ENCODE data around the gene FOXO1. TPM values are rescaled to one million over a fixed set of nuclear protein-coding genes. Genes with fewer than 3 reads are reported as not detected.
A peak's percentile ranks its signal among the peaks of the same experiment; 100 is the strongest.

The FOXO1 gene
- total and polyA plus RNA-seq, 2 of the 13 experiments (the other 11 are each of a cell fraction or from before 2014, with no cell fraction given): 8.1 to 13.1 TPM

DNA sequence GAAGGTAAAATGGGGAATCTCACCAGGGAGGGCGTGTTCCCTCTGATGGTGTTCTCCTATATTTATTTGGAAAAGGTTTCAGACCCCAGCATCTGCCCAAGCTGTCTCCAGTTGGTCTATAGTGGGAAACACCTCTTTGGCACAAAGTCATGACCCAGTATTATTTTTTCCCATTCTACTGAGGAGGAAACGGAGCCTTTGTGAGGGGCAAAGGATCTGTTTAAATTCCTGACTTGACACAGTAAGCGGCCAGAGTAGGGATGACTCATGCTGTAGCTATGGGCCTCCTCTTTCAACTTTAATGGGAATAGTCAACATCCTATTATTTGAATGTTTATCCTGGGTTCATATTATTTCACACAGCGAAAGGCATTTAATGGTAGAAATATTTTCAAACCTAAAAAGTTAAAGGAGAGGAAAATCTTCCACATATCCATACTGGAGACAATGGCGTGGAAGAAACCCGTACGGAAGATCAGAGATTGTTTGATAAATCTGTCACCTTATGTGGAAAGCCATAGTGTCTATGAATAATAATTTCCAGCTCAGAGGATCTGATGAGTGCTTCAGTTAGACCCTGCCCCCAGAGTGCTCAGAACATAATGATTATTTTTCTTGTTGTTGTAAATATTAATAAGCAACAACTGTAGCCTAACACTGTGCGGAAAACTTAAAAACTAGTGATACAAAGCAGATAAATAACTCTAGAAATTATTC is 126.0 kb downstream of the FOXO1 start (continued):
- TF ChIP-seq, protein P1, sequence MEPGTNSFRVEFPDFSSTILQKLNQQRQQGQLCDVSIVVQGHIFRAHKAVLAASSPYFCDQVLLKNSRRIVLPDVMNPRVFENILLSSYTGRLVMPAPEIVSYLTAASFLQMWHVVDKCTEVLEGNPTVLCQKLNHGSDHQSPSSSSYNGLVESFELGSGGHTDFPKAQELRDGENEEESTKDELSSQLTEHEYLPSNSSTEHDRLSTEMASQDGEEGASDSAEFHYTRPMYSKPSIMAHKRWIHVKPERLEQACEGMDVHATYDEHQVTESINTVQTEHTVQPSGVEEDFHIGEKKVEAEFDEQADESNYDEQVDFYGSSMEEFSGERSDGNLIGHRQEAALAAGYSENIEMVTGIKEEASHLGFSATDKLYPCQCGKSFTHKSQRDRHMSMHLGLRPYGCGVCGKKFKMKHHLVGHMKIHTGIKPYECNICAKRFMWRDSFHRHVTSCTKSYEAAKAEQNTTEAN (CRISPR knock-in tag; conservative IDR thresholded peaks at IDR 0.05): no peak
- TF ChIP-seq, protein P2, sequence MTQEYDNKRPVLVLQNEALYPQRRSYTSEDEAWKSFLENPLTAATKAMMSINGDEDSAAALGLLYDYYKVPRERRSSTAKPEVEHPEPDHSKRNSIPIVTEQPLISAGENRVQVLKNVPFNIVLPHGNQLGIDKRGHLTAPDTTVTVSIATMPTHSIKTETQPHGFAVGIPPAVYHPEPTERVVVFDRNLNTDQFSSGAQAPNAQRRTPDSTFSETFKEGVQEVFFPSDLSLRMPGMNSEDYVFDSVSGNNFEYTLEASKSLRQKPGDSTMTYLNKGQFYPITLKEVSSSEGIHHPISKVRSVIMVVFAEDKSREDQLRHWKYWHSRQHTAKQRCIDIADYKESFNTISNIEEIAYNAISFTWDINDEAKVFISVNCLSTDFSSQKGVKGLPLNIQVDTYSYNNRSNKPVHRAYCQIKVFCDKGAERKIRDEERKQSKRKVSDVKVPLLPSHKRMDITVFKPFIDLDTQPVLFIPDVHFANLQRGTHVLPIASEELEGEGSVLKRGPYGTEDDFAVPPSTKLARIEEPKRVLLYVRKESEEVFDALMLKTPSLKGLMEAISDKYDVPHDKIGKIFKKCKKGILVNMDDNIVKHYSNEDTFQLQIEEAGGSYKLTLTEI (CRISPR knock-in tag; conservative IDR thresholded peaks at IDR 0.05): no peak
- TF ChIP-seq ZNF224 (CRISPR knock-in tag; IDR thresholded peaks at IDR 0.05): no peak
- no peak for TF ChIP-seq DNMT1 (CRISPR knock-in tag; IDR thresholded peaks at IDR 0.05)
- TF ChIP-seq, protein P3, sequence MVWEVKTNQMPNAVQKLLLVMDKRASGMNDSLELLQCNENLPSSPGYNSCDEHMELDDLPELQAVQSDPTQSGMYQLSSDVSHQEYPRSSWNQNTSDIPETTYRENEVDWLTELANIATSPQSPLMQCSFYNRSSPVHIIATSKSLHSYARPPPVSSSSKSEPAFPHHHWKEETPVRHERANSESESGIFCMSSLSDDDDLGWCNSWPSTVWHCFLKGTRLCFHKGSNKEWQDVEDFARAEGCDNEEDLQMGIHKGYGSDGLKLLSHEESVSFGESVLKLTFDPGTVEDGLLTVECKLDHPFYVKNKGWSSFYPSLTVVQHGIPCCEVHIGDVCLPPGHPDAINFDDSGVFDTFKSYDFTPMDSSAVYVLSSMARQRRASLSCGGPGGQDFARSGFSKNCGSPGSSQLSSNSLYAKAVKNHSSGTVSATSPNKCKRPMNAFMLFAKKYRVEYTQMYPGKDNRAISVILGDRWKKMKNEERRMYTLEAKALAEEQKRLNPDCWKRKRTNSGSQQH (CRISPR knock-in tag; IDR thresholded peaks at IDR 0.05; ENCODE audit: low read depth): no peak
- TF ChIP-seq, protein P4, sequence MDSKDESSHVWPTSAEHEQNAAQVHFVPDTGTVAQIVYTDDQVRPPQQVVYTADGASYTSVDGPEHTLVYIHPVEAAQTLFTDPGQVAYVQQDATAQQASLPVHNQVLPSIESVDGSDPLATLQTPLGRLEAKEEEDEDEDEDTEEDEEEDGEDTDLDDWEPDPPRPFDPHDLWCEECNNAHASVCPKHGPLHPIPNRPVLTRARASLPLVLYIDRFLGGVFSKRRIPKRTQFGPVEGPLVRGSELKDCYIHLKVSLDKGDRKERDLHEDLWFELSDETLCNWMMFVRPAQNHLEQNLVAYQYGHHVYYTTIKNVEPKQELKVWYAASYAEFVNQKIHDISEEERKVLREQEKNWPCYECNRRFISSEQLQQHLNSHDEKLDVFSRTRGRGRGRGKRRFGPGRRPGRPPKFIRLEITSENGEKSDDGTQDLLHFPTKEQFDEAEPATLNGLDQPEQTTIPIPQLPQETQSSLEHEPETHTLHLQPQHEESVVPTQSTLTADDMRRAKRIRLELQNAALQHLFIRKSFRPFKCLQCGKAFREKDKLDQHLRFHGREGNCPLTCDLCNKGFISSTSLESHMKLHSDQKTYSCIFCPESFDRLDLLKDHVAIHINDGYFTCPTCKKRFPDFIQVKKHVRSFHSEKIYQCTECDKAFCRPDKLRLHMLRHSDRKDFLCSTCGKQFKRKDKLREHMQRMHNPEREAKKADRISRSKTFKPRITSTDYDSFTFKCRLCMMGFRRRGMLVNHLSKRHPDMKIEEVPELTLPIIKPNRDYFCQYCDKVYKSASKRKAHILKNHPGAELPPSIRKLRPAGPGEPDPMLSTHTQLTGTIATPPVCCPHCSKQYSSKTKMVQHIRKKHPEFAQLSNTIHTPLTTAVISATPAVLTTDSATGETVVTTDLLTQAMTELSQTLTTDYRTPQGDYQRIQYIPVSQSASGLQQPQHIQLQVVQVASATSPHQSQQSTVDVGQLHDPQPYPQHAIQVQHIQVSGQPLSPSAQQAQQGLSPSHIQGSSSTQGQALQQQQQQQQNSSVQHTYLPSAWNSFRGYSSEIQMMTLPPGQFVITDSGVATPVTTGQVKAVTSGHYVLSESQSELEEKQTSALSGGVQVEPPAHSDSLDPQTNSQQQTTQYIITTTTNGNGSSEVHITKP (CRISPR knock-in tag; IDR thresholded peaks at IDR 0.05; ENCODE audit: low read depth): 0 out of 2 replicates have a peak, but pooled peaks have one; percentile 33
- TF ChIP-seq, protein P5, sequence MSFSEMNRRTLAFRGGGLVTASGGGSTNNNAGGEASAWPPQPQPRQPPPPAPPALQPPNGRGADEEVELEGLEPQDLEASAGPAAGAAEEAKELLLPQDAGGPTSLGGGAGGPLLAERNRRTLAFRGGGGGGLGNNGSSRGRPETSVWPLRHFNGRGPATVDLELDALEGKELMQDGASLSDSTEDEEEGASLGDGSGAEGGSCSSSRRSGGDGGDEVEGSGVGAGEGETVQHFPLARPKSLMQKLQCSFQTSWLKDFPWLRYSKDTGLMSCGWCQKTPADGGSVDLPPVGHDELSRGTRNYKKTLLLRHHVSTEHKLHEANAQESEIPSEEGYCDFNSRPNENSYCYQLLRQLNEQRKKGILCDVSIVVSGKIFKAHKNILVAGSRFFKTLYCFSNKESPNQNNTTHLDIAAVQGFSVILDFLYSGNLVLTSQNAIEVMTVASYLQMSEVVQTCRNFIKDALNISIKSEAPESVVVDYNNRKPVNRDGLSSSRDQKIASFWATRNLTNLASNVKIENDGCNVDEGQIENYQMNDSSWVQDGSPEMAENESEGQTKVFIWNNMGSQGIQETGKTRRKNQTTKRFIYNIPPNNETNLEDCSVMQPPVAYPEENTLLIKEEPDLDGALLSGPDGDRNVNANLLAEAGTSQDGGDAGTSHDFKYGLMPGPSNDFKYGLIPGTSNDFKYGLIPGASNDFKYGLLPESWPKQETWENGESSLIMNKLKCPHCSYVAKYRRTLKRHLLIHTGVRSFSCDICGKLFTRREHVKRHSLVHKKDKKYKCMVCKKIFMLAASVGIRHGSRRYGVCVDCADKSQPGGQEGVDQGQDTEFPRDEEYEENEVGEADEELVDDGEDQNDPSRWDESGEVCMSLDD (CRISPR knock-in tag; IDR thresholded peaks at IDR 0.05; ENCODE audit: borderline replicate concordance): no peak
- no peak for TF ChIP-seq MATR3 (CRISPR knock-in tag; IDR thresholded peaks at IDR 0.05)
- TF ChIP-seq POLR2AphosphoS5 (IDR thresholded peaks at IDR 0.05; ENCODE audit: low read depth, low read length): no peak
- TF ChIP-seq KMT2A (CRISPR knock-in tag; IDR thresholded peaks at IDR 0.05): 0 out of 2 replicates have a peak, but pooled peaks have one; percentile 36
- TF ChIP-seq STAT5B (CRISPR knock-in tag; IDR thresholded peaks at IDR 0.05): no peak
- TF ChIP-seq ZNF773 (CRISPR knock-in tag; IDR thresholded peaks at IDR 0.05; ENCODE audit: borderline replicate concordance): no peak
- no peak for TF ChIP-seq NR3C1 (CRISPR knock-in tag; IDR thresholded peaks at IDR 0.05)
- no peak for TF ChIP-seq NFYB (CRISPR knock-in tag; IDR thresholded peaks at IDR 0.05)
- TF ChIP-seq SMARCC2 (IDR thresholded peaks at IDR 0.05): no peak
- no peak for TF ChIP-seq ZNF20 (CRISPR knock-in tag; IDR thresholded peaks at IDR 0.05)
- TF ChIP-seq ZSCAN9 (CRISPR knock-in tag; IDR thresholded peaks at IDR 0.05; ENCODE audit: borderline replicate concordance): peak; percentile 61; the same call in 1 of the 2 replicates
- TF ChIP-seq MEIS1 (CRISPR knock-in tag; IDR thresholded peaks at IDR 0.05; ENCODE audit: borderline replicate concordance): no peak
- peak; percentile 44 for TF ChIP-seq THAP11 (CRISPR knock-in tag; IDR thresholded peaks at IDR 0.05)
- TF ChIP-seq ZNF501 (CRISPR knock-in tag; IDR thresholded peaks at IDR 0.05): no peak
